UCSD-AML1 (cell line): ENCODE measurements around the gene FEM1C.

Experiments
- DNase-seq: peaks from one replicate; lab custom pipeline; 2025; ENCODE audit not compliant: unreplicated experiment; lab: John Stamatoyannopoulos, UW

FEM1C gene

DNA sequence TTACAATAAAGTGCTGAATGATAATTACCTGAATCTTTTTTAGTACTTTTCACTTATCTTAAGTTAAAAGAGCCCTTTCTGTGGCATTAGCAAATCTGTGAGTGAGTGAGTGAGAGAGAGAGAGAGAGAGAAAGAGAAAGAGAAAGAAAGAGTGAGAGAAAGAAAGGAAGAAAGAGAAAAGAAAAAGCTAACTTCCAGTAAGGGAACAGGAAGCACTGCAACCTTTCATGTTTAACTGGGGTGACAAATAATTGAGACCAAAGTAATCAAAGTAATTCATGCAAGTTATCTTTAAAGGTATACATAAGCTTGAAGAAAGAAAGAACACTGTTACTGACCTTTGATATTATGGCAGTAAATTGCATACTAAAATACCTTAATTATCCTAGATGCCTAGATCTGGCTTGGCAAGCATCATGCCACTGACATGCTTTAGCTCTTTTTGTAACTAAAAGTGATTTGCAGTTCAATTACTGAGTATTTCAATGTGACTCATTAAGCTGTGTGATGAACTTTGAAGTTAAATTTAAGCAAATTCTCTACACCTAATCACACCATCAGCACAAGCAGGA is 21.7 kb downstream of the FEM1C start:
- no peak for DNase-seq

DNA sequence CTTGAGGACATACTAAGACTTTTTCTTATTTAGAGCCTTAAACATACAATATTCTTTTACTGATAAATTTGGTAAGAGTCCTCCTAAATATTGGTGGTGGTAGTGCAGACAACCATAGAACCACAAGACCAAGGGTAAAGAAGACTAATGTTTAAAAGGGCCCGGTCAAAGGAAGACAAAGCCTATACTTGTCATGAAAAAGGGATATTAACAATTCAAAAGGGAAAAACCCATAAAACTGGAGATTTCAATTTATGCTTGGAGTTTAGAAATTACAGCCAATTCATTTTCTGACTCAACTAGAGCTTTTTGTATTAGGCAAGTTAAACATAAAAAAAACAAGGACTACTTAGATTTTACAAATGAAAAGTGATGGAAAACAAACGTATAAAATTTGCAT is 24.4 kb downstream of the FEM1C start:
- no peak for DNase-seq

DNA sequence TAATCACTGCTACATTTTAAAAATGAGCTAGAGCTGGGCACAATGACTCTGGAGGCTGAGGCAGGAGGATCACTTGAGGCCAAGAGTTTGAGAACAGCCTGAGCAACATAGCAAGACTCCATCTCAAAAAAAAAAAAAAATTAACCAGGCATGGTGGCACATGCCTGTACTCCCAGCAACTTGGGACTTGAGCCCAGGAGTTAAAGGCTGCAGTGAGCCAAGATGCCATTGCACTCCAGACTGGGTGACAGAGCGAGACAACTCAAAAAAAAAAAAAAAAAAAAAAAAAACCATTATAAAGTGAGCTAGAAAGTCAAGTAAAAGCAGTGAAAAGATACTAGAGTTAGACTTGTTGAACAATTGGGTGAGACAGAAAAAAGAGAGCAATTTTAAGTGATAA is 28.2 kb downstream of the FEM1C start:
- no peak for DNase-seq

DNA sequence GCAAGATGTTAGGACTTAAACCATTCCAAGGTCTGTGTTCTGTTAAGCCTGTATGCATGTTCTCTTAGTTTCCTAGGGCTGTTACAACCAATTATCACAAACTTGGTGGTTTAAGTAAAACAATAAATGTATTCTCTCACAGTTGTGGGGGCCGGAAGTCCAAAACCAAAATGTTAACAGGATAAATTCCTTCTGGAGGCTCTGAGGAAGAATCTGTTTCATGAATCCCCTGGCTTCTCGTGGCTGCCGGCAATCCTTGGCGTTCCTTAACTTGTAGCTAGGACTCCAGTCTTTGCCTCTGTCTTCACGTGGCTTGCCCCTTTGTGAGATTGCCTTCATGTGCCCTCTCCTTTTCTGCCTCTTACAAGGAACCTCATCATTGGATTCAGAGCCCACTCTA is 30.4 kb downstream of the FEM1C start:
- no peak for DNase-seq

DNA sequence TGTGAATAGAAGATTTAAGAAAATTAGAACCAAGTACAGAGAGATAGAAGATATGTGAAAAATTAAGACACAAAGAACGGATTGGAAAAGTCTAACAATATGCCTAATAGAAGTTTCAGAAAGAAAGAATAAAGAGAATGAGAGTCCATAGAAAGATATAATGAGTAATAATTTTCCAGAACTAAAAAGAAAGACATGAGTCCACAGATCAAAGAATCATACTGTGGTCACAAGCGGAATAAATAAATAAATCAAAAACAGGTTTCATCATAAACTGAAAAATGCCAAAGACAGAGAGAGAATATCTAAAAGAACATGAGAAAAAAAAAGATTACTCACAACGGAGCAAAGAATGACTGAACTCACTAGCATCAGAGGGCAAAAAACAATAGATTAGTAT is 32.9 kb downstream of the FEM1C start:
- DNase-seq, result no peak

DNA sequence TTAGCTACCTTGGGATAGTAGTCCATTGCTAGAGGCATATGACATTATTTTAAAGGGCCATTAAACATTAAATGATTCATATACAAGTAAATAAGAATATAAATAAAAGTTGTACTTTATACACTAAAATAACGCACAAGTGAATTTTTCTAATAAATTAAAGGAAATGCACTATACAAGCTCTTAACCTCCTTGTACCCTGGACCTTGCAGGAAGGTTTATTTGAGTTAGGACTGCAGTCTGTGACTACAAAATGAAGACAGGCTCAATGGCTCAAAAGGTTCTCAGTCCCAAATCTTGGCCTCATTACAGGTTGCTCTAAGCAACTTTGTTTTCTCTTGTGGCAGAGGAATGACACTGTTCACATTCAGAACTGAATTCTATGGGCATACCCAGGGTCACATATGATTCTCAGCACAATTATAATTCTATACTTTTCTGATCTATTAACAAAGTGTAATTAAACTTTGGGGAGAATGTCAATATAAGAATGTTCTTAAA is 34.4 kb downstream of the FEM1C start:
- no peak for DNase-seq

DNA sequence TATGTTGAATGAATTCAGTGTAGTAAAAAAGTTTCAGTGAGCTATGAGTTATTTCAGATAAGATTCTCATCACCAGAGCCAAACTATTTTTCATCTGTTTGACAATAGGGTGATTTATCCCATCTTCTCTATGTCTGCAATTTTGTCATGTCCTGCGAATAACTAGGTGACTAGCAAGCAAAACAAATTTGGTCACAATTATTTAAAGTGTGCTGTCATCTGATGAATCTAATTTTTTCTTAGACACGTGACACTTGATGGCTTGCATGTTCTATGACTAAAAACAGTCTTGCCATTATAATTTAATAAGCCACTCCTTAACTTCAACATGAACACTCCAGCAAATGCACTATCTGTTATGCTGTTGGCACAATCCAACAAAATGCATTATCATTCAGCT is 35.0 kb downstream of the FEM1C start:
- no peak for DNase-seq

DNA sequence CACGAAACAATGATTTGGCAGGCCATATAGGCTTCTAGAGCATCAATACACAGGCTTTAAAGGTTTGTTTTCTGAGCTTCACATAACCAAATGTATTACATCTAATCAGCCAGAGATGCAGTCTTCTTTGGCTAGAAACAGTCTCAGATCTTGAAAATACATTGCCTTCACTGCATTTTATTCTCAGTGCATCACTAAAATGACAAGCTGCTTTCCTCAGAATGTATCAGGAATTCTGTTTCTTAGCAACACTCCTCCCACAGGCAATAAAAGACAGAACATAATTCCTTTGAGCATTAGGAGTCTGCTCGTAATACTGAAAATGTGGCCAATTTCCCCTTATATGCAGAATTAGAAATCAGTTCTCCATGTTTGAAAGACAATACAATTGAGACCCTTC is 36.9 kb downstream of the FEM1C start:
- no peak for DNase-seq

DNA sequence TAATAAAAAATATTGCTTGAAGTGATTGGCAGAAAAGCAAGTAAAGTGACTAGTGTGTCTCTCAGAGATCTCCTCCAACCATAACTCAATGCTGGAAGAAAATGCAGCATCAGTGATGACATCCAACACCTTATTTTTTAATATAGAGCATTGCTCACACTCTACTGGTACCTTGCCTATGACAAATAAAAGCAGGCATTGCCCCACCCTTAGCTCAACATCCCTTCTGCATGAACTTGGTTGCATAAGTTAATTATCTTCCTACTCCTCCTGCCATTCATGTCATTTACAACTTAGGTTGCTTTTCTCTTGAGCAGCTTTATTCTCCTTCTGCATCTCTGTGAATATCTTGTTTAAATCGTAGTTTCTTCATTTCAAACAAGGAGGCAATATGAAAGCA is 41.2 kb downstream of the FEM1C start:
- no peak for DNase-seq

DNA sequence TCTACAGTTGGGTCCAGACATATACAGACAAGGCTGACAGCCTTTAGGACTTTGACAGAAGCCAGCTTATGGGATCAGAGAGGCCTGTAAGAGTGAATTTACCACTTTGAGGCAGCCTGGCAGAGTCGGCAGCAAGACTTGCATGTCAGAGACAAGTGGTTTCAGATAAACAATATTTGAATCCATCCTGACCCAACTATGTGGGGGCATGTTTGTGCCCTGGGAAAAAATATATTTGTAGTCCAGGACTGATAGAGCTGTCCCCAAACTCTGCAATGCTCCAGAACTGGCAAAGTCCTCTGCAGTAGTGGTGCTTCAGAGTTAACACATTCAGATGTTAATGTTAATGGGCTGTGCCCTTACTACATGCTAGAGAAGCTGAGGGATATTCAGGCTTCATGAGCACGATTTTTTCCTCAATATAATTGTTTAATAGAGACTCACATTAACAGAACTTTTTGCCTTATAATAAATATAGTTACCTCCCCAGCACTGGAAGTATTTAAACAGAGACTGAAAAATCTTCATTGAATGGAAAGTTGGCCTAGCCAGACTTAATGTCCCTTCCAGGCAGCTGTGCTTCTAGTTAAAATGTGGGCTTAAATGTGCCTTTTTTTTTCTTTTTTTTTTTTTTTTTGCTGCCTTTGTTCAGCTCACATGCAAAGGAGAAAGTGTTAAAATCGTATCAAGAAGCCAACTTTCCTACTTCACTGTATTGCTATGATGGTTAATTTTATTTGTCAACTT is 42.9 kb downstream of the FEM1C start:
- DNase-seq, result no peak

DNA sequence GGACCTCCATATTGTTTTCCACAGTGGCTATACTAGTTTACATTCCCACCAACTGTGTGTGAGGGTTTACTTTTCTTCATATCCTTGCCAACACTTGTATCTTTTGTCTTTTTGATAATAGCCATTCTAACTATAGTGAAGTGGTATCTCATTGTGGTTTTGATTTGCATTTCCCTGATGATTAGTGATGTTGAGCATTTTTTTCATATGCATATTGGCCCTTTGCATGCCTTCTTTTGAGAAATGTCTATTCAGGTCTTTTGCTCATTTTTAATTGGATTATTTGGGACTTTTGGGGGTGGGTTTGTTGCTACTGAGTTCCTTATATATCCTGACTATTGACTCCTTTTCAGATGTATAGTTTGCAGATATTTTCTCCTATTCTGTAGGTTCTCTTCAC is 44.4 kb downstream of the FEM1C start:
- DNase-seq, result no peak

DNA sequence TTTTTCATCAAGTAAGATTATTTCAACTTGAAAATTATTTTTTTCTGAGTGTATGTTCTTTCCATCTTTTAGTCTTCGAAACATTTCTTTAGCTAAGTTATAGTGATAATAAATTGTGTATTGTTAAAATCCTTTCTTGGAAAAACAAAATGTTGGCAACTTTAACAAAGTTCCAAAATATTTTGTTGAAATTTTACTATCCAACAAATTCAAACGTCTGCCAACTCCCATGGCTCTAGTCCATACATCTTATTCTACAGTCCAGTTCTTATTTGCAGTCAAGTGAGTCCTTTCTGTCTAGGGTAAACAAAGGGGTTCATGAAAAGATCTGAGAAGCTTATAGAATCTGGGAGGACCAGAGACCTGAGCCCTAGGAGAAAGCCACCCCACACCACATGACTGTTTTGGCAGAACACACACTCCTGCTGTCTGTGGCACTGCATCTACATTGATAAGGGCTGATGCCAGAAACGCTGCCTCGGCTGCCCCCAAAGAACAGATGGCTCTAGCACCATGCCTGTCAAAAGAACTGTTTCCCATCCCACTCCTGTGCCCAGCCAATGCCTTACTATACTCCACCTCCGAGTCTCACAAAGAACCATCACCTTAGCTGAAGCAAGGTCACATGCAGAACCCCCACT is 47.5 kb downstream of the FEM1C start:
- DNase-seq, result no peak

DNA sequence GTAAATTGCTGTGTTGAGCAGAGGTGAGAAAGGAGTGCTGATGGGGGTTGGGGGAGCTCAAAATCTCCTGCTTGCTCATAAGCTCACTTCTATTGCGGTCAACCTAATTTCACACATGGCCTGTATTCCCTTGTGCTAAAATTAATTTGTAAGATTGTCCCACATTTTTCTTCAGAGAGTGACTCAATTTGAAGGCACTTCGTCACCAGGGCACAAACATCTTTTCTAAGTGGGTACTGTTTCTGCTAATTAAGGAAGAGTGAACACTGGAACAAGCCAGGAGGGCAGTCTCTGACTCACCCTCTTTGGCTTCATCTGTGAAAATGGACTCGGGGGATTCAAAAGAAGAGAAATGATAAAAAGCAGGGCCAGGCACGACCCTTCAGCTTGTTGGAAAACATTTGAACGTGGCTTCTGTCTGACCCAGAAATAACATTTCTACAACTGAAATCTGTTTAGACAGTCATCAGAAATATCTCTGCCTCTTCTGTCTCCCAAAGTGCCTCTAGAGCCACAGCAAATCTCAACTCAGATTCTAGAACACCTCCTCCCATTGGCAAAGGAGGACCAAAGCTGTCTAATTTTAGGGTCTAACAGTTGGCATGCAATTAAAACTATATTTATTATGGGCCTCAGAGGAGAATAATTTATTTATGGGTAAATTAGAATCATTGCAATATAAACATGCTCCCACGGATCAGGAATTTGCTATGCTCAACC is 49.8 kb downstream of the FEM1C start:
- no peak for DNase-seq

DNA sequence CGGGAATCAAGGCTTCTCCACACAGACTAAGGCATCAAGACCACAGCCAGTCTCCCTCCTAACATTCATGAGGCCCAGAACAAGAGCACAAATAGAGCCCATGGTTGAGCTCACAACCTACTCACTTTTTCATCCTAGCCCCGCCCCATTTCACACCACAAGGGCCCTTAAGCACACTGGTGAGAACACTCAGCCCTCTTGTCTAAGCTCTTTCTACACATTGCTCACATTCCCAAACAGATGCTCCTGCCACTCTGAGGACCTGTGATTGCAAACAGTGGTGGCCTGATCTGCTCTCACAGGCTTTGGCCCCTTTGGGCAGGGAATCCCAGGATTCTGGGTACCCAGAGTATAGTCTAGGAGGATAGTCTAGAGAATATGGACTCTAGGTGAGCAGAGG is 54.0 kb downstream of the FEM1C start:
- DNase-seq, result no peak

DNA sequence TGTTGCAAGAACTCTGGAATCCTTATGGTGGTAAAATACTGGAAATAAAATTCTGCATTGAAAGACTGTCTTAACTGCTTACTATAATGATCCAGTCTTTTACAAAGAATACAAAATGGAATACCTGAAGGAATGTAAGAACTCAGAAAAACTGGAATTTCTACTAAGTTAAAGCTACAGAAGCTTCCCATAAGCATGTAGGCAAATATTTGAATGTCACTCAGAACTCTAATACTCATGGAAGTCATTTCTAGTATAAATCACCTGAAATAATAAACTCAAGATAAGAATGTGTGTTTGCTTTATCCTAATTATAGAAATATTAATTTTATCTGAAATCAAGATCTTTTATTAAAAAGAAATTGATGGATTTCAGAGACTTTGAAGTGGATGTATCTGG is 54.8 kb downstream of the FEM1C start:
- DNase-seq, result no peak

DNA sequence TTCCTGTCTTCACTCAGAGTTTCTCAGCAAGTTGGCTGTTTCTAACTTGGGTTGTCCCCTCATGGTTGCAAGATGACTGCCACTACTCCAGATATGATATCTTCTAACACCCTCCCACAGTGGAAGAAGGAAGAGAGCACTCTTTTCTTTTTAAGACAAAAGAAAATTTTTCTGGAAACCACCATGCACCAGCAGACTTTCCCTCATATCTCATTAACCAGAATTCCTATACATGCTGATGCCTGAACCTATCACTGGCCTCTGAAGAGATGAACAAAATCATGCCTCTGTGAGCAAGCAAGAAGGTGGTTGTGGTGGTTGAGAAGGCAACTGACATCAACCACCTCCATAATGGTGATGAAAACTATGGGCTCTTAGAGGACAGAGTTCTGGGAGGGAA is 56.8 kb downstream of the FEM1C start:
- no peak for DNase-seq

DNA sequence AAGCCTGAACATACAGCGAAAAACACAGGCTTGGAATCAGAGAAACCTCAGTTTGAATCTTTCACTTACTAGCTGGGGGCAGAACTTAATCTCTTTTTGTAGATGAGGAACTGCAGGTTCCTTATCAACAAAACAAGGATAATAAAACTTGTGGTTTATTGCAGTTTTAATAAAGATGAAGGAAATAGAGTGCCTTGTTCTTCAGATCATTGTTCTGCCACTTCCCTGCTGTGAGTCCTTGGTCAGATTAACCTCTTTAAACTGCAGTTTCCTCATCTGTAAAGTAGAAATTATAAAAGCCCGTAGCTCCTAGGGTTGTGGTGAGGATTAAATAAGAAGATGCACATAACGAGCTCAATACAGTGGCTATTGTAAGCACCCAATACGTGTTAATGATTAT is 57.4 kb downstream of the FEM1C start:
- DNase-seq, result no peak

DNA sequence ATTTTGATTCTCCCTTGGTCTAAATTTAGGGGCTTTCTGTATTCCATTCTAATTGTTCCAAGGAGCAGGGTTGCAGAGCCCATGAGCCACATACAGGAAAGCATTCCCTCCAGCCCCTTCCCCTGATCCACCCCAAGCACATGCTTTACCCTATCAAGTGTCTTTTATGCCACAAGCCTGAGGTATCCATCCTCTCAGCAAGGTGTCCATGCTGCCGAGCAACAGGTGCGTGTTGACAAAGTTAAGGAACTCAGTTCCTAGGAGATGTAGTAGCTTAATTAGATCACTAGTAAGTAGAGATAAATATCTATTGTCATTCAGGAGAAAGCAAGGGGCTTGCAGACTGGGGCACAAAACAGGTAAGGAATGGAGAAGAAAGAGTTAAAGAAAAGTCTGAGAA is 57.8 kb downstream of the FEM1C start:
- no peak for DNase-seq

DNA sequence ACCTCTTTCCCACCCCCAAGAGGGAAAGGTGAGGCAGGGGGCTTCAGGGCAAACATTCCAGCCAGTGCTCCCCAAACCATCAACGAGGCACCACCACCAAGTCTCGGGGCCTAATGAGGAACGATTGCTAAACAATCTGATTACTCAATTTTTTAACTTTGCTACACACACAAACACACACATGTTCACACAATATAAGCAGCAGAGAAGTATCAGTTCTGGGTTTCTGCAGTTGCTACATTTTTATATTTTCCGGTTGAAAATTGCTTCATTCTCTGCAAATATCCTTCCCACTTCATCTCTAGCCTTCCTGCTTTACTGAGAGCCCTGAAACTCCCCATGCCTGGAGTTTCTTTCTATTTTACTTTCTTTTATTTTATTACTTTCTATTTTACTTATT is 60.2 kb downstream of the FEM1C start:
- DNase-seq, result no peak

DNA sequence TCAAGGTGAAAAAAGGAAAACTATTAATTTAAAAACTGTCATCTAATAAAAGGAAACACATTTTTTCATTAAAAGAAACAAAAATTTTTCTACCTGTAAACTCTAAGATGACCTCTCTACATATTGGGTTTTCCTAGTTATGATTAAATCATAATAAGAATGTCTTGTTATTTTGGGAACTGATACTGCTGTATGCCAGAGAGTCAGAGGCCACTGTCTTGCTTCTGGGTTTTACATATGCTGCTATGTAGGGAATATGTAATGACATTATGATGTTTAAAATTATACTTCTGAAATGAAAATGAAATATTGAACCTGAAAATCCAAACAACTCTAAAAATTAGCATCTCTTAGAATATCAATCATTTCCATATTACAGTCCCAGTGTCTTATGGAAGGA is 63.7 kb downstream of the FEM1C start:
- DNase-seq, result no peak

DNA sequence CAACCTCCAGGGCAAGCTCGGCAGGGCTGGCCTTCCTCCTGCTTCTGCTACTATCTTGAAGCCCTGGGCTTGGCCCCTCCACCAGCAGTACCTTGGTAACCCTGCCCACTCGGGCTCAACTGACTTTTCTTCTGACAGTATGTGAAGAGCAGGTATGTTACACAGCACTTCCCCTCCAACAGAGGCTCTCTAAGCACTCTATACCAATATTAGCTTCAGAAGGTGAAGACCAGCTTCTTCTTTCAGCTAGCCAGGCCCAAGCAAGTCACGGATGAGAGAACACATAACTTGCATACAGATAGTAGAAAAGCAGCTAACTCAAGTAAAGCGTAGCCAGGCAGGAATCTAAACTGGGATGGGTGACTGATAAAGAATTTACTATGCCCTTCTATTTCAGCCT is 64.3 kb downstream of the FEM1C start:
- DNase-seq, result no peak
